WTC11 (cell line): Measurements from ENCODE around the gene OSBP2.

Experiments
- CREM ChIP-seq: sonication (generic); formaldehyde crosslinking; IDR thresholded peaks from 2 replicates; pipeline ENCODE4 v1.8.1; 2022; ENCODE audit warnings: mild to moderate bottlenecking, missing genetic modification reagents, moderate library complexity
- CTCF ChIP-seq: fragments of 200-600 bp; IDR thresholded peaks from 2 replicates; pipeline ENCODE4 v1.8.0; 2022; ENCODE audit warnings: antibody characterized with exemption
- FOXJ3 ChIP-seq: sonication (generic); formaldehyde crosslinking; IDR thresholded peaks from 2 replicates; pipeline ENCODE4 v1.9.0; 2021; ENCODE audit warnings: missing genetic modification reagents, mild to moderate bottlenecking, borderline replicate concordance
- HMGXB4 ChIP-seq: sonication (generic); formaldehyde crosslinking; IDR thresholded peaks from 2 replicates; pipeline ENCODE4 v1.8.1; 2023; ENCODE audit warnings: mild to moderate bottlenecking, moderate library complexity, missing genetic modification reagents
- JUN ChIP-seq: sonication (generic); formaldehyde crosslinking; IDR thresholded peaks from 2 replicates; pipeline ENCODE4 v1.8.0; 2023; ENCODE audit warnings: mild to moderate bottlenecking, missing genetic modification reagents
- MAX ChIP-seq: sonication (generic); formaldehyde crosslinking; IDR thresholded peaks from 2 replicates; pipeline ENCODE4 v1.8.0; 2022; ENCODE audit warnings: mild to moderate bottlenecking, missing genetic modification reagents
- OVOL2 ChIP-seq: fragments of 250-450 bp; sonication (Bioruptor Pico); IDR thresholded peaks from 2 replicates; pipeline ENCODE4 v1.9.0; 2021; ENCODE audit warnings: mild to moderate bottlenecking, borderline replicate concordance
- USF1 ChIP-seq: sonication (generic); formaldehyde crosslinking; IDR thresholded peaks from 2 replicates; pipeline ENCODE4 v1.8.0; 2022; ENCODE audit warnings: mild to moderate bottlenecking, missing genetic modification reagents
- ZNF232 ChIP-seq: sonication (generic); formaldehyde crosslinking; IDR thresholded peaks from 2 replicates; pipeline ENCODE4 v1.8.0; 2022; ENCODE audit warnings: mild to moderate bottlenecking, missing genetic modification reagents
- ZSCAN18 ChIP-seq: fragments of 250-450 bp; sonication (Bioruptor Pico); IDR thresholded peaks from 2 replicates; pipeline ENCODE4 v2.1.2; 2022; ENCODE audit warnings: mild to moderate bottlenecking, moderate library complexity
- TF ChIP-seq, protein P1 (sequence below): sonication (generic); formaldehyde crosslinking; IDR thresholded peaks from 2 replicates; pipeline ENCODE4 v1.8.1; 2023; ENCODE audit warnings: mild to moderate bottlenecking, missing genetic modification reagents, moderate library complexity
- TF ChIP-seq, protein P2 (sequence below): fragments of 250-450 bp; sonication (Bioruptor Pico); IDR thresholded peaks from 2 replicates; pipeline ENCODE4 v1.8.0; 2021; ENCODE audit warnings: mild to moderate bottlenecking
- TF ChIP-seq, protein P3 (sequence below): sonication (generic); formaldehyde crosslinking; conservative IDR thresholded peaks from 2 replicates; pipeline ENCODE4 v1.8.1; 2022; ENCODE audit warnings: mild to moderate bottlenecking, missing genetic modification reagents

GRCh38 chr22:30847583-30847982, 152.9 kb downstream of the OSBP2 start:
- no peak for TF ChIP-seq CTCF
- no peak for TF ChIP-seq USF1 (CRISPR knock-in tag)
- TF ChIP-seq JUN = no peak
- TF ChIP-seq MAX (CRISPR knock-in tag) = no peak
- no peak for TF ChIP-seq CREM (CRISPR knock-in tag)
- no peak for TF ChIP-seq HMGXB4 (CRISPR knock-in tag)
- no peak for TF ChIP-seq OVOL2 (CRISPR knock-in tag)
- no peak for TF ChIP-seq ZSCAN18 (CRISPR knock-in tag)
- TF ChIP-seq, protein P1, sequence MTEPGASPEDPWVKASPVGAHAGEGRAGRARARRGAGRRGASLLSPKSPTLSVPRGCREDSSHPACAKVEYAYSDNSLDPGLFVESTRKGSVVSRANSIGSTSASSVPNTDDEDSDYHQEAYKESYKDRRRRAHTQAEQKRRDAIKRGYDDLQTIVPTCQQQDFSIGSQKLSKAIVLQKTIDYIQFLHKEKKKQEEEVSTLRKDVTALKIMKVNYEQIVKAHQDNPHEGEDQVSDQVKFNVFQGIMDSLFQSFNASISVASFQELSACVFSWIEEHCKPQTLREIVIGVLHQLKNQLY (CRISPR knock-in tag) = no peak
- TF ChIP-seq, protein P2, sequence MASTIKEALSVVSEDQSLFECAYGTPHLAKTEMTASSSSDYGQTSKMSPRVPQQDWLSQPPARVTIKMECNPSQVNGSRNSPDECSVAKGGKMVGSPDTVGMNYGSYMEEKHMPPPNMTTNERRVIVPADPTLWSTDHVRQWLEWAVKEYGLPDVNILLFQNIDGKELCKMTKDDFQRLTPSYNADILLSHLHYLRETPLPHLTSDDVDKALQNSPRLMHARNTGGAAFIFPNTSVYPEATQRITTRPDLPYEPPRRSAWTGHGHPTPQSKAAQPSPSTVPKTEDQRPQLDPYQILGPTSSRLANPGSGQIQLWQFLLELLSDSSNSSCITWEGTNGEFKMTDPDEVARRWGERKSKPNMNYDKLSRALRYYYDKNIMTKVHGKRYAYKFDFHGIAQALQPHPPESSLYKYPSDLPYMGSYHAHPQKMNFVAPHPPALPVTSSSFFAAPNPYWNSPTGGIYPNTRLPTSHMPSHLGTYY (CRISPR knock-in tag) = no peak
- TF ChIP-seq, protein P3, sequence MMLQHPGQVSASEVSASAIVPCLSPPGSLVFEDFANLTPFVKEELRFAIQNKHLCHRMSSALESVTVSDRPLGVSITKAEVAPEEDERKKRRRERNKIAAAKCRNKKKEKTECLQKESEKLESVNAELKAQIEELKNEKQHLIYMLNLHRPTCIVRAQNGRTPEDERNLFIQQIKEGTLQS (CRISPR knock-in tag) = no peak
- no peak for TF ChIP-seq FOXJ3 (CRISPR knock-in tag)
- TF ChIP-seq ZNF232 (CRISPR knock-in tag) = no peak
